Mesenchymal stem cell (in vitro differentiated cells and primary cell): ENCODE results near the gene TAL2.

Experiments used
- DNase-seq: peaks from one replicate; pipeline ENCODE4 v3.0.0-alpha.2; 2013
- H2AFZ ChIP-seq: one replicate; pipeline ENCODE4 v1.6.1; 2013; ENCODE audit warnings: low read depth, mild to moderate bottlenecking, control low read depth, inconsistent platforms, low read length, moderate library complexity
- H2AK5ac ChIP-seq: 2 replicates; pipeline ENCODE4 v1.6.1; 2013; ENCODE audit warnings: low read length, moderate library complexity, mild to moderate bottlenecking, inconsistent platforms; ENCODE audit not compliant: severe bottlenecking
- H2BK120ac ChIP-seq: one replicate; pipeline ENCODE4 v1.6.1; 2013; ENCODE audit warnings: low read depth, mild to moderate bottlenecking, inconsistent platforms, low read length, moderate library complexity
- H2BK12ac ChIP-seq, 2 experiments: one replicate each; pipeline ENCODE4 v1.6.1; 2013; ENCODE audit warnings: inconsistent platforms in 2 of 2, low read length in 2 of 2, mild to moderate bottlenecking in 2 of 2, moderate library complexity in 2 of 2, control low read depth in 1 of 2
- H2BK15ac ChIP-seq: one replicate; pipeline ENCODE4 v1.6.1; 2013; ENCODE audit warnings: mild to moderate bottlenecking, low read depth, inconsistent platforms; ENCODE audit not compliant: poor library complexity, severe bottlenecking
- H2BK5ac ChIP-seq: 2 replicates; pipeline ENCODE4 v1.6.1; 2013; ENCODE audit warnings: low read depth, mild to moderate bottlenecking, low read length, control low read depth, inconsistent platforms; ENCODE audit not compliant: poor library complexity, severe bottlenecking
- H3K14ac ChIP-seq, 2 experiments: one replicate each; pipeline ENCODE4 v1.6.1; 2013; ENCODE audit warnings: inconsistent platforms in 2 of 2, low read length in 2 of 2, control low read depth in 1 of 2, mild to moderate bottlenecking in 1 of 2, moderate library complexity in 1 of 2
- H3K18ac ChIP-seq, 2 experiments: one replicate each; pipeline ENCODE4 v1.6.1; 2013; ENCODE audit warnings: inconsistent platforms in 2 of 2, low read length in 2 of 2, control low read depth in 1 of 2, low read depth in 1 of 2, mild to moderate bottlenecking in 1 of 2
- H3K23ac ChIP-seq, 2 experiments: one replicate each; pipeline ENCODE4 v1.6.1; 2013; ENCODE audit warnings: inconsistent platforms in 2 of 2, low read length in 2 of 2, mild to moderate bottlenecking in 2 of 2, moderate library complexity in 2 of 2, control low read depth in 1 of 2
- H3K27ac ChIP-seq: 2 replicates; pipeline ENCODE4 v1.5.1; 2013; ENCODE audit warnings: mild to moderate bottlenecking, moderate library complexity, low read length, control low read depth, inconsistent platforms; ENCODE audit not compliant: poor library complexity, severe bottlenecking
- H3K27me3 ChIP-seq, 2 experiments: 2 replicates each; pipeline versions ENCODE4 v1.6.1 to v1.7.0; 2013; ENCODE audit warnings: low read length in 2 of 2, mild to moderate bottlenecking in 2 of 2, moderate library complexity in 2 of 2, control low read depth in 1 of 2, inconsistent platforms in 1 of 2; ENCODE audit not compliant: control insufficient read depth in 1 of 2, insufficient read depth in 1 of 2
- H3K36me3 ChIP-seq, 2 experiments: 2 replicates each; pipeline versions ENCODE4 v1.6.1 to v1.7.0; 2013; ENCODE audit warnings: low read length in 2 of 2, control low read depth in 1 of 2, inconsistent platforms in 1 of 2, low read depth in 1 of 2, mild to moderate bottlenecking in 1 of 2; ENCODE audit not compliant: insufficient read depth in 2 of 2, control insufficient read depth in 1 of 2
- H3K4ac ChIP-seq, 2 experiments: one replicate each; pipeline ENCODE4 v1.6.1; 2013; ENCODE audit warnings: inconsistent platforms in 2 of 2, low read length in 2 of 2, mild to moderate bottlenecking in 2 of 2, moderate library complexity in 2 of 2, control low read depth in 1 of 2, low read depth in 1 of 2
- H3K4me1 ChIP-seq: 2 replicates; pipeline ENCODE4 v1.6.1; 2013; ENCODE audit warnings: low read depth, low read length, control low read depth; ENCODE audit not compliant: control insufficient read depth, insufficient read depth
- H3K4me2 ChIP-seq: 2 replicates; pipeline ENCODE4 v1.6.1; 2013; ENCODE audit warnings: low read length, mild to moderate bottlenecking, inconsistent platforms; ENCODE audit not compliant: poor library complexity, severe bottlenecking
- H3K4me3 ChIP-seq, 2 experiments: 2 replicates each; pipeline versions ENCODE4 v1.5.1 to v1.7.0; 2013; ENCODE audit warnings: low read length in 2 of 2, mild to moderate bottlenecking in 2 of 2, control low read depth in 1 of 2, low read depth in 1 of 2; ENCODE audit not compliant: insufficient read depth in 1 of 2
- H3K79me1 ChIP-seq: replicated peaks from 2 replicates; pipeline ENCODE4 v1.6.1; 2013; ENCODE audit warnings: mild to moderate bottlenecking, control low read depth, low read length, inconsistent platforms; ENCODE audit not compliant: poor library complexity, severe bottlenecking
- H3K9ac ChIP-seq: 2 replicates; pipeline ENCODE4 v1.7.0; 2013; ENCODE audit warnings: mild to moderate bottlenecking, low read length, moderate library complexity
- H3K9me3 ChIP-seq: 2 replicates; pipeline ENCODE4 v1.7.0; 2013; ENCODE audit warnings: mild to moderate bottlenecking, low read length; ENCODE audit not compliant: control insufficient read depth
- H4K8ac ChIP-seq: one replicate; pipeline ENCODE4 v1.6.1; 2013; ENCODE audit warnings: inconsistent platforms, mild to moderate bottlenecking, low read length, moderate library complexity
- H4K91ac ChIP-seq: one replicate; pipeline ENCODE4 v1.6.1; 2013; ENCODE audit warnings: mild to moderate bottlenecking, low read length, inconsistent platforms
- WGBS: methylation state at CpG from one replicate; pipeline ENCODE4 v1.1.7; 2013; ENCODE audit warnings: mixed read lengths; 5-methylcytosine and 5-hydroxymethylcytosine counted together

The TAL2 gene

GRCh38 chr9:105712297-105712696 is 50.0 kb downstream of the TAL2 start:
- H3K9me3 ChIP-seq, result peaks cover 15% of the 10 kb centered on the region
- H3K4me3 ChIP-seq, result no peak overlapping the region
- H3K4me2 ChIP-seq, result no peak overlapping the region
- WGBS, result no CpG with 5 or more reads among the region's 1 CpG
- H2AK5ac ChIP-seq, result no peak overlapping the region
- H3K4me1 ChIP-seq, result peaks cover 6% of the 10 kb centered on the region
- H3K36me3 ChIP-seq, result peaks cover 7 to 24% of the 10 kb centered on the region in 2 experiments
- DNase-seq, result no peak
- no peak overlapping the region for H2BK5ac ChIP-seq
- H3K27me3 ChIP-seq, result no peaks in the 10 kb centered on the region
- H2BK12ac ChIP-seq, result no peak overlapping the region
- H4K91ac ChIP-seq, result no peak overlapping the region
- H3K23ac ChIP-seq, result no peak overlapping the region
- H3K79me1 ChIP-seq, result peaks cover 2% of the 10 kb centered on the region
- no peak overlapping the region for H3K4ac ChIP-seq
- no peak overlapping the region for H2BK15ac ChIP-seq
- H4K8ac ChIP-seq, result no peak overlapping the region
- no peak overlapping the region for H2AFZ ChIP-seq
- no peak overlapping the region for H3K14ac ChIP-seq
- H3K27ac ChIP-seq, result no peak overlapping the region
- H3K18ac ChIP-seq, result no peak overlapping the region
- no peak overlapping the region for H3K9ac ChIP-seq
- no peak overlapping the region for H2BK120ac ChIP-seq
